HUES64 (cell line): ENCODE results near the gene C5orf46.
A peak's percentile ranks its signal among the peaks of the same experiment; 100 is the strongest.
"Not testable (repeated sequence)": the region's sequence is repeated elsewhere in the genome, so short reads cannot be mapped to it uniquely, and the experiment has no call there.

Source experiments
- H3K27ac ChIP-seq: 2 replicates; pipeline ENCODE4 v1.7.0; 2013; ENCODE audit warnings: low read depth, low read length, inconsistent platforms
- H3K27me3 ChIP-seq: 2 replicates; pipeline ENCODE4 v1.6.1; 2013; ENCODE audit warnings: mild to moderate bottlenecking, low read length; ENCODE audit not compliant: insufficient read depth
- H3K36me3 ChIP-seq: 2 replicates; pipeline ENCODE4 v1.6.1; 2013; ENCODE audit warnings: mild to moderate bottlenecking, low read length; ENCODE audit not compliant: insufficient read depth
- H3K4me1 ChIP-seq: 2 replicates; pipeline ENCODE4 v1.6.1; 2013; ENCODE audit warnings: mild to moderate bottlenecking, low read length, moderate library complexity; ENCODE audit not compliant: insufficient read depth
- H3K4me3 ChIP-seq: 2 replicates; pipeline ENCODE4 v1.5.1; 2013; ENCODE audit warnings: mild to moderate bottlenecking, low read length, moderate library complexity
- H3K9ac ChIP-seq: 2 replicates; pipeline ENCODE4 v1.6.1; 2013; ENCODE audit warnings: mild to moderate bottlenecking, low read depth, low read length
- H3K9me3 ChIP-seq: 2 replicates; pipeline ENCODE4 v1.6.1; 2013; ENCODE audit warnings: low read depth, low read length; ENCODE audit not compliant: insufficient read depth
- WGBS: fragments of 150-250, 120-280 bp; methylation state at CpG from one replicate; pipeline ENCODE4 v1.1.7; 2013; ENCODE audit warnings: missing lambda C conversion rate; 5-methylcytosine and 5-hydroxymethylcytosine counted together

The C5orf46 gene

DNA sequence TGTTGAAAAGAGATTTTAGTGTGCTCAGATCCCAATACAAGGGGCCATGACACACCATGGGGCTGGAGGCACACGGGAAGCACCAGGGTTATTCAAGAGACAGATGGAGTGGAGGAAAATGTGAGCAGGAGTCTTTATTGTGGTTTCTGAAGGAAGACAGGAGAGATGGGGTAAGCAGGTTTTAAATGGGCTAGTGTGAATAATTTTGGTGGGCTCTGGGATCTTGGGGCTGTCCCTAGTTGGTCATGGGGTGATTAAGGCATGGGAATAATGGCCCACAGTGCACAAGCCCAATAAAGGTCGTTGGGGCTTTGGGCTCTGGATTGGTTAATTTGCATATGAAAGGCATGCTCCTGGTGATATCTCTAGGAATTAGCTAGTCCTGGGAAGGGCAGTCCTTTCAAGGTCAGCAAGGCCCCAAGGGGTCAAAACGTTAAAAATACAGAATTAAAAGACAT, 31.4 kb downstream of the C5orf46 start:
- H3K27me3 ChIP-seq = peaks cover 8% of the 10 kb centered on the region; the same call in 1 of the 2 replicates
- H3K36me3 ChIP-seq = peaks cover 17% of the 10 kb centered on the region
- H3K9ac ChIP-seq = peak overlapping the region; percentile 67
- peaks cover 37% of the 10 kb centered on the region for H3K4me1 ChIP-seq
- H3K9me3 ChIP-seq = no peaks in the 10 kb centered on the region
- WGBS = 2% methylated on average over 3 of the region's 3 CpGs
- H3K4me3 ChIP-seq = peak overlapping the region; percentile 88
- H3K27ac ChIP-seq = peak overlapping the region; percentile 98

GRCh38 chr5:147874118-147874875, 32.0 kb downstream of the C5orf46 start:
- Histone ChIP-seq H3K9ac (peak overlapping the region; percentile 98), H3K4me1 (peaks cover 42% of the 10 kb centered on the region), H3K36me3 (peaks cover 22% of the 10 kb centered on the region), H3K27ac (peak overlapping the region; percentile 98), H3K4me3 (peak overlapping the region; percentile 88)
- WGBS = 3% methylated on average over 8 of the region's 8 CpGs
- not testable (repeated sequence) for H3K27me3 ChIP-seq, H3K9me3 ChIP-seq

DNA sequence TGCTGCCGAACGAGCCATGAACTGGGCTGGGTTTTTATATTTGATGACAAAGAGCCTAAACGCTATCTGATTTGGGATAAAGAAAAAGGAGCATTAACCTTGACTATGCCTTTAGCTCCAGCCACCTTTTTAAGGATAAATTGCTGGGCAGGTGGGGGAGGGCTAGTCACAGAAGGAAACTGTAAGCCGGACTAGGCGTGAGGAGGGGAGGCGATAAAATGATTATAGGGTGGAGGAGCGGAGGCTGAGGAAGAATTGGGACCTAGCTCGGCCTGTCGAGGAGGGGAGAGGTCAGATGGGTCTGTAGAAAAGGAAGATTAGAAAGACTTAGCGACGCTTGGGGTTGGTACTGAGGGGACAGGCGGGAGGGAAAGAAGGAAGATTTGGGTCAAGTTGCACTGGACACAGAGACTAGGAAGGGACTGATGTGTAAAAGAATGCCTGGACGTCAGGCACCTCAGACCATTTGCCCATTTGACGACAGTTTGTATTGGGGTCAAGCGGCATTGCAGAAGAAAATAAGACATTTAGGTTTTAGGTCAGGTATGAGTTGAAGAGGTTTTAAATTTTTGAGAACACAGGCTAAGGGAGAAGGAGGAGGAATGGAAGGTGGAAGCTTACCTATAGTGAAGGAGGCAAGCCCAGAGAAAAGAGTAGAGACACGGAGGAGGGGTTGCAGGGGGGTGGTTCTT, 33.4 kb downstream of the C5orf46 start:
- 1% methylated on average over 16 of the region's 16 CpGs for WGBS
- Histone ChIP-seq H3K36me3 (peaks cover 29% of the 10 kb centered on the region), H3K27ac (peak overlapping the region; percentile 98), H3K4me3 (peak overlapping the region; percentile 88), H3K9ac (peak overlapping the region; percentile 98), H3K4me1 (peaks cover 42% of the 10 kb centered on the region)
- H3K27me3 ChIP-seq, H3K9me3 ChIP-seq: not testable (repeated sequence)

- not testable (repeated sequence) for H3K27me3 ChIP-seq, H3K9me3 ChIP-seq
- H3K36me3 ChIP-seq = peaks cover 35% of the 10 kb centered on the region
- H3K27ac ChIP-seq = peak overlapping the region; percentile 98
- H3K9ac ChIP-seq = peak overlapping the region; percentile 97
- peak overlapping the region; percentile 88 for H3K4me3 ChIP-seq
- WGBS = 3% methylated on average over 18 of the region's 18 CpGs
- H3K4me1 ChIP-seq = peaks cover 40% of the 10 kb centered on the region
Observed at GRCh38 chr5:147871980-147872549, 34.3 kb downstream of the C5orf46 start.

DNA sequence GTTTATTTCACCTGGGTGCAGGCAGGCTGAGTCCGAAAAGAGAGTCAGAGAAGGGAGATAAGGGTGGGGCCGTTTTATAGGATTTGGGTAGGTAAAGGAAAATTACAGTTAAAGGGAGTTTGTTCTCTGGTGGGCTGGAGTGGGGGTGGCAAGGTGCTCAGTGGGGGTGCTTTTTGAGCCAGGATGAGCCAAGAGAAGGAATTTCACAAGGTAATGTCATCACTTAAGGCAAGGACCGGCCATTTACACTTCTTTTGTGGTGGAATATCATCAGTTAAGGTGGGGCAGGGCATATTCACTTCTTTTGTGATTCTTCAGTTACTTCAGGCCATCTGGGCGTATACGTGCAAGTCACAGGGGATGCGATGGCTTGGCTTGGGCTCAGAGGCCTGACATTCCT, 36.4 kb downstream of the C5orf46 start:
- peaks cover 37% of the 10 kb centered on the region for H3K36me3 ChIP-seq
- not testable (repeated sequence) for H3K9me3 ChIP-seq, H3K27me3 ChIP-seq
- H3K4me1 ChIP-seq = peaks cover 20% of the 10 kb centered on the region
- peak overlapping the region; percentile 87 for H3K9ac ChIP-seq
- peak overlapping the region; percentile 99 for H3K27ac ChIP-seq
- WGBS = 8% methylated on average over 3 of the region's 6 CpGs
- H3K4me3 ChIP-seq = peak overlapping the region; percentile 41

DNA sequence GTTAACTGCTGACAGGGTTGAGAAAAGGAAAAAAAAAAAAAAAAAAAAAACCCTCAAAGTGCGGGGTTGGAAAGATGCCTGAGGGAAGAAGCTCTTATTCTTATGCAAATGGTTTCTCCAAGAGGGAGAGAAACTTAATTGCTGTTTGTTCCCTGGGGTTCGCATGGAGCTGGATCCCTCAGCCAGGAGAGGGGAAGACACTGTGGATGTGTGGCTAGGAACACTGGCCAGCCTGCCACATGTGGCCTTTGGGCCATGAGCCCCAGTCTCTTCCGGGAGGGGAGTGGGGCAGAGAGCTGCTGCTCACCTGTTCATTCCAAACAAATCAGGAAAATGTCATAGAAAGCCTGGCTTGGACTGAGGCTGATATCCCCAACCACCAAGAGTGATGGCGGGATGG, 37.2 kb downstream of the C5orf46 start:
- Histone ChIP-seq H3K4me3 (peak overlapping the region; percentile 41), H3K9me3 (no peaks in the 10 kb centered on the region), H3K9ac (peak overlapping the region; percentile 87), H3K4me1 (peaks cover 21% of the 10 kb centered on the region), H3K36me3 (peaks cover 44% of the 10 kb centered on the region), H3K27ac (peak overlapping the region; percentile 99), H3K27me3 (peaks cover 8% of the 10 kb centered on the region; the same call in 1 of the 2 replicates)
- WGBS = 3% methylated on average over 4 of the region's 4 CpGs

DNA sequence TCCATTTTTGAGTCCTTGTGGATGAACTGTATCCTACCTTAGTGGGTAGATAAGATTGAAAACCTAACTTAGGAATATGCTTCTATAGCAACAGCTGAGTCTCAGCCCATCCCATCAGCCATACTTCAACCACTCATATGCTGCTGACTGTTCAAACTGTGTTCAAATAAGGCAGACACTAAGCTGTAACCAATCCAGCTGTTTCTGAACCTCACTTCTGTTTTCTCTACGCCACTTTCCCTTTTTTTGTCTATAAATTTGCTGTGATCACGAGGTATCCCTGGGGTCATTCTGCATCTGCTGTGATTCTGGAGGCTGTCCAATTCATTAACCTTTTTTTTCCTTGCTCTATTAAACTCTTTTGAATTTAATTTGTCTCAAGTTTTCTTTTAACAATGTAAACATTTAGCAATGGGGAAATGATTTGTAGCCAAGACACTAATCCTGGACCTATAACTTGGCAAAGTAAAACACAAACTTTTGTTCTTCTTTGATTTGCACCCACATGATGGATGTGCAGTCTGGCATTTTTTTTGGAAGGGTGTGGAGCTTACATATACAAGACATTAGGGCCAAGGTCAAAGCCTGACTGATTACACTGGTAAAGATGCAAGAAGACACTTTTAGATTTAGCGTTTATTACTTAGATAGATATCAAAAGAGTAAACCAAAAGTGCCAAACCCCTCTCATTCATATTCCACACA, 42.7 kb downstream of the C5orf46 start:
- H3K27me3 ChIP-seq = no peaks in the 10 kb centered on the region

GRCh38 chr5:147860641-147861025, 45.7 kb downstream of the C5orf46 start:
- Histone ChIP-seq H3K27ac (peak overlapping the region; percentile 69; the same call in 1 of the 2 replicates), H3K9me3 (no peaks in the 10 kb centered on the region), H3K36me3 (peaks cover 30% of the 10 kb centered on the region), H3K4me3 (no peak overlapping the region), H3K27me3 (no peaks in the 10 kb centered on the region), H3K9ac (no peak overlapping the region), H3K4me1 (peaks cover 66% of the 10 kb centered on the region)
- WGBS = 84% methylated on average over 1 of the region's 1 CpG

More for the DNA sequence above, 42.7 kb downstream of the C5orf46 start:
- 96% methylated on average over 3 of the region's 3 CpGs for WGBS
- Histone ChIP-seq H3K9me3 (no peaks in the 10 kb centered on the region), H3K27ac (peak overlapping the region; percentile 69; the same call in 1 of the 2 replicates), H3K9ac (no peak overlapping the region), H3K4me3 (no peak overlapping the region), H3K4me1 (peaks cover 58% of the 10 kb centered on the region), H3K36me3 (peaks cover 42% of the 10 kb centered on the region)

DNA sequence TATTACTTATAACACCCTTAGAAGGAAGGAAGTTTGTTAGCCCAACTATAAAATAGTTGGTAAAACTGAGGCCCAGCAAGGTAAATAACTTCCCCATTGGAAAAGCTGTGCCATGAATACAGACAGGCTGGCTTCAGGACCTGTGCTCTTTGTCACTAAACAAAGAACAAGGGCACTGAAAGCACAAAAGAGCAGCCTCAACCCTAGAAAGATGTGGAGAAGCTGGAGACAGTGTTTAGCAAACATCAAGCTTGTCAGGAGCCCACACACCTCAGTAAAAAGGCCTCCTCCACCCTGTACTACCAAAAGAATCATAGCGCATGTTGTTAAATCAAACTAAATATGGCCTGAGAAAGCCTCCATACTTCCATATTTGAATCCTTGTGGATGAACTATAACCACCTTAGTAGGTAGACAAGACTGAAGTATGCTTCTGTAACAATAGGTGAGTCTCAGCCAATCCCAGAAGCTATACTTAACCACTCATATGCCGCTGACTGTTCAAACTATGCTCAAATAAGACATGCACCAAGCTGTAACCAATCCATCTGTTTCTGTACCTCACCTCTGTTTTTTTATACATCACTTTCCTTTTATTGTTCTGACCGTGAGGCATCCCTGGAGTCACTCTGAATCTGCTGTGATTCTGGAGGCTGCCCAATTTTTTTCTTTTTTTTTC, 46.2 kb downstream of the C5orf46 start:
- peaks cover 30% of the 10 kb centered on the region for H3K36me3 ChIP-seq
- H3K9ac ChIP-seq = no peak overlapping the region
- 88% methylated on average over 3 of the region's 3 CpGs for WGBS
- H3K27ac ChIP-seq = peak overlapping the region; percentile 69
- no peaks in the 10 kb centered on the region for H3K27me3 ChIP-seq
- peaks cover 66% of the 10 kb centered on the region for H3K4me1 ChIP-seq
- H3K9me3 ChIP-seq = no peaks in the 10 kb centered on the region
- no peak overlapping the region for H3K4me3 ChIP-seq

- Histone ChIP-seq H3K4me3 (no peak overlapping the region), H3K27ac (peak overlapping the region; percentile 11; the same call in 1 of the 2 replicates), H3K4me1 (peaks cover 64% of the 10 kb centered on the region), H3K36me3 (peaks cover 17% of the 10 kb centered on the region), H3K9ac (no peak overlapping the region), H3K27me3 (no peaks in the 10 kb centered on the region), H3K9me3 (no peaks in the 10 kb centered on the region)
- WGBS = 82% methylated on average over 1 of the region's 1 CpG
Observed at GRCh38 chr5:147858565-147858964, 47.8 kb downstream of the C5orf46 start.
